ACHN (cell line): Measurements from ENCODE around the gene COL5A1.
A peak's percentile ranks its signal among the peaks of the same experiment; 100 is the strongest.

Source experiments
- DNase-seq: peaks from one replicate; pipeline ENCODE4 v3.0.0-alpha.2; 2015
- in situ Hi-C: cut with HindIII; loops from 2 replicates; pipeline ENCODE4 v1.10.0; 2017; ENCODE audit warnings: low sequenced_read_pairs, low pct_ligation_motif_present, low pct_unique_long_range_greater_than_20kb

COL5A1 gene

DNA sequence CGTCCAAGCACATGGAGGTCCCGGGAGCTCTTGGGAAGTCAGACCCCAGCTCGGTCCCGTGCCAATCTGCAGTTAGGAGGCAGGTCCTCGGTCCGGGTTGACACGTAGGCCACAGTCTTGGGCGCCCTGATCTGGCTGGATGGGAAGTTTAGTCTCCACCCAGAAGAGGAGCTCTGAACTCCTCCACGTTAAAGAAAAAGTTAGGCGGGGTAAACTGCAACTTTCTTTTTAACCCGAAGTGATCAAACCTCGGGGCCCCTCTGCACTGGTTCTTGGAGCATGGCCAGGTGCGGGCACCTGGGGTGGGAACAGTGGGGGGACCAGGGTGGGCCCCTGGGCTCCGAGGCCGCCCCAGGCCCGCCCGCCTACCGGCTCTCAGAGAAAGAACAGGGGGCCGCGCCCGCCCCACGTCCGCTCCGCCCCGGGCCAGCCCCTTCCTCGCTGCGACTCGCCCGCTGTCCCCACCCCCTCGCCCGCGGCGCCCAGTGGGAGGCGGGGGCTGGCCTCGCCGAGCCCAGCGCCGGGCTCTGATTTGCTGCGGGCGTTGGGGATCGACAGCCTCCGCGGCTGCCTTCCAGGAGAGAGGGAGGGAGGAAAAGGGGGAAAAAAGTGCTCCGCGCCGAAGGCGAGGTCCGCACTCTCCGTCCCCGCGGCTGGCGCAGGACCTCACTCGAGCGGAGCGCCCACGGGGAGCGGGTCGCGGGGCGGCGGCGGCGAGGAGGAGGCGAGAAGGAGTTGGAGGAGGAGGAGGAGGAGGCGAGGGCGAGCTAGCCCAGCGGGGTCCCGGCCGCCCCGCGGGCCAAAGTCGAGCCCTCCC lies at the start of gene COL5A1:
Gene COL5A1, plus strand, starts transcription at position 631 of the 817 bp plus-strand sequence. CDS start 385 bp downstream, outside the sequence.
- in situ Hi-C loops, result no loop called here
- peak; percentile 61 for DNase-seq

DNA sequence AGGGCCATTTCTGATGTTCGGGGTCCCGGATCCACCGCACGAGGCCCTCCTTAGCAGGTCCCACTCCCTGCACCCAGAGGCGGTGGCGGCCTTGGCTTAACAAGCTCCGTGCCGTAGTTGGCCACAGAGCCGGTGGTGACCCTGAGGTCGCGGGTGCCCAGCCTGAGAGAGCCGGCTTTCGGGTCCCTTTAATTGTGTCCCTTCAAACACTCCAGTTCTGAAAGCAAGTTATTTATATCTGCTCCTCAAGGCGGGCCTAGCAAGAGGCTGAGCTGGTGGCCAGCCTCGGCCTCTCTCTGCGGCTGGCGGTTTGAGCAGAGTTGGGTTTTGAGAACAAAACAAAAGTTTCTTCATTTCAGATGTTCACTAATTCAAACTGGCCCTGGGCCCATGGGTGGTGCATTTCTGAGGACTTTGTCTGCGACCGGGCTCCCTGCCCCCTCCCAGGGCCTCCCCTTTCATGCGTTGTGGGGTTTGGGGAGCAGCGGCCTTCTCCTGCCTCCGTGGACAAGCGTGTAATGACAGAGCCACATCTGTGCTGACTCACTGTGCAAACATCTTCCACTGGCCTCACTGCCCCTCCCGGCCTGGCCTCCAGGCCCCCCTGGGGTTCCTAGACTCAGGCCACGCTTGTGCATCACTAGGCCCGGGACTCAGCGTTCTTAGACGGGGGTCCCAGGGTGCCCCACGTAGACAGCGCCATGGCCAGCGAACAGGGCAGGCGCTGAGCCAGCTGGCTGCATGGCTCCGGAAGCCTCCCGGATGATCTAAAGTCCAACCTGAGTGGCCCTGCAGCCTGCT lies 49.4 kb upstream of the COL5A1 start:
- in situ Hi-C loops, result no loop called here
- DNase-seq, result no peak

DNA sequence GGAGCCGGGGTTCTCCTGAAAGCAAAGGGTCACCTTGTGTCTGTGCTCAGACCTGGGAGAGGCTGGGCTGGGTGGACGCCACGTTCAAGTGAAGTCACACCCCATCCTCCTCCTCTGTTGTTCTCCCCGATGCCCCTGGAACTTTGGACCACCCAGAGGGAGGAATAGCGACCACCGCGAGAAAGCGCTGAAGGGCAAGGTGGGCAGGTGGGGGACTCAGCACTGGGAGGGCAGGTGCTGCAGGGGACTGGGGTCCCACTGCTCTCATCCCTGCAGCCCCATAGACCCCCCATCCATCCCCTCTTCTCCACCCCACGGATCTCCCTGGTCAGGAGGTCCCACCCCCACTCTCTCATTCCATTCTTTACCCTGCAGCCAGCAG lies 48.8 kb upstream of the COL5A1 start:
- in situ Hi-C loops, result no loop called here
- DNase-seq, result no peak

DNA sequence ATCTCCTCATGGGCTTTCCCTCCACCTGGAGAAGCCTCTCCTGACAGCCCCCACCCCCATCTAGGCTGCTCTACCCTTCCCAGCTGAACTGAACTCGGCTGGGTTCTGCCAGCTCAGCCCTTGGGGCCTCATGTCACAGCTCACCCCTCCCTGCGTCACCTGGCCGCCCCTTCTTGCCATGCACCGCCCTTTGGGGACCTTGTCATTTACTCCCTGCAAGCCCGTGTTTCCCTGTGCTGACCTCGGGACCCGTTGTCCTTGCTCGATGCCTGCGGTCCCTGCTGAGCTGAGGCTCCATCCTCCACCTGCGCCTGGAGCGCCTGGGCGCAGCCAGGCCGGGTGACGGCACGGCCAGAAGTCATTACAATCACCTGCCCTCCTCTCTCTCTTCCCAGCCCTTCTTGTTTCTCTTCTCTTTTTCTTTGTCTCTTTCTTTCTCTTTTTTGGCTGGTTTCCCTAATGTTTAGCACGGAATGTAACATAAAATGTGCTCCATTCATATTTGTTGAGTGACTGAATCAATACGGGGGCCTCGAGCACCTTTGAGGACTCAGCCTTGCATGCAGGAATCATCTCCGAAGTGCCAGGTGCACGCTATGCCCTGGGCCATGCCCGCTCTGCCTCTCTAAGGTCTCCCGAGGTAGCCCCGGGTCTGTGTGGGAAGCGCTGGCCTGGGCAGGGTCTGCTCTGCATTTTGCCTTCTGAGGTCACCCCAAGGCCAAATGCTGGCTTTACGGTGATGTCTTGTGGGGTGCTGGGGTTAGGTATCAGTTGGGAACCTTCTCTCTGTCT lies 48.1 kb upstream of the COL5A1 start:
- in situ Hi-C loops, result no loop called here
- no peak for DNase-seq

DNA sequence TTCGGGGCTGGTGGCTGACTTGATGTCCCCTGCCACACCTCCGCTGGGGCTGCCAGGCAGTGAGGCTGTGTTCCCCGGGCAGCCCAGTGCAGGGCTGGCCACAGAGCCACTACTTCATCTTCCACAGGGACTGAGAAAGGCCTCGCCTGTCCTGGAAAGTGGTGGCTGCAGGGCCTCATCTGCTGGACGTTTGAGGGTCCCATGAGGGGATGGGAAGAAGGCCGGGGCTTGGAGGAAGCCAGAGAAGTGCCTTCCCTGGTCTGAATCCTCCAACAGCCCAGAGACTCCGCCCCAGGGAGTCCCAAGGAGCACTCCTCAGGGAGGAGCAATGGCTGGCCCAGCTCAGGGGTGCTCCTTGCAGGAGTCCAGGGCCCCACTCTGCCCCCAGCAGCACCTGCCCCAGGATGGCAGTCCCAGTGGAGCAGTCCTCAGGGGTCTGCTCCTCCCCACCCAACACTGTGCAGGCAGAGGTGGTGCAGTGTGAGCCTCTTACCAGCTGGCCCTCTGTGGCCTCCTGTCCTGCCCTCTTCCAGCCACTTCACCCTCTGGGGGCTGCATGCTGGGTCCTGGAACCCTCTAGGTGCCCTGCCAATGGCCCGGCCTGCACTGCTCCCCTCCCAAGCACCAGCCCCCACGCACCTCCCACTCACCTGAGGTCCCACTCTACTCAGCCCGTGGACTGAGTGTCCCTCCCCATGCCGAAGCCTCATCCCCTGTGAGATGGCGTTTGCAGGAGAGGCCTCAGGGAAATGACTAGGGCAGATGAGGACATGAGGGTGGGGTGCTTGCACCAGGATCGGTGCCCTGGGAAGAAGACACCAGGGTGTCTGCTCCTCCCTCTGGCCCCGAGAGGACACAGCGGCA lies 47.3 kb upstream of the COL5A1 start:
- in situ Hi-C loops, result no loop called here
- DNase-seq, result no peak

DNA sequence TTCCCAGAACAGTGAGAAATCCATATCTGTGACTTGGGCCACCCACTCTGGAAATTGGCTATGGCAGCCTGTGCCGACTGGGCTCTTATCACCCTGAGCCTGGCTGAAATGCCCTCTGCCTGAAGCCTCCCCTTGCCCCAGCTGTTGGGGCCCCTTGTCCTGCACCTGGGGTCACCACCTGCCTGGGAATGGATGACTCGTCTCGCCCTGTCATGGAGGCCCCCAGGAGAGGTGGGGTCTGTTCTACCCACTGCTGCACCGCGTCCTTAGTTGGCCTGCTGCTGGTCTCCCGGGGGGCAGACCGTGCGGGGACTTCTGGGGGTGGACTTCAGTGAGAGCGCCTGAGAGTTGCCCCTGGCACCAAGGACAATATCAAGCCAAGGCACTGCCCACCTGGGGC lies 46.6 kb upstream of the COL5A1 start:
- no peak for DNase-seq
- in situ Hi-C loops, result no loop called here

DNA sequence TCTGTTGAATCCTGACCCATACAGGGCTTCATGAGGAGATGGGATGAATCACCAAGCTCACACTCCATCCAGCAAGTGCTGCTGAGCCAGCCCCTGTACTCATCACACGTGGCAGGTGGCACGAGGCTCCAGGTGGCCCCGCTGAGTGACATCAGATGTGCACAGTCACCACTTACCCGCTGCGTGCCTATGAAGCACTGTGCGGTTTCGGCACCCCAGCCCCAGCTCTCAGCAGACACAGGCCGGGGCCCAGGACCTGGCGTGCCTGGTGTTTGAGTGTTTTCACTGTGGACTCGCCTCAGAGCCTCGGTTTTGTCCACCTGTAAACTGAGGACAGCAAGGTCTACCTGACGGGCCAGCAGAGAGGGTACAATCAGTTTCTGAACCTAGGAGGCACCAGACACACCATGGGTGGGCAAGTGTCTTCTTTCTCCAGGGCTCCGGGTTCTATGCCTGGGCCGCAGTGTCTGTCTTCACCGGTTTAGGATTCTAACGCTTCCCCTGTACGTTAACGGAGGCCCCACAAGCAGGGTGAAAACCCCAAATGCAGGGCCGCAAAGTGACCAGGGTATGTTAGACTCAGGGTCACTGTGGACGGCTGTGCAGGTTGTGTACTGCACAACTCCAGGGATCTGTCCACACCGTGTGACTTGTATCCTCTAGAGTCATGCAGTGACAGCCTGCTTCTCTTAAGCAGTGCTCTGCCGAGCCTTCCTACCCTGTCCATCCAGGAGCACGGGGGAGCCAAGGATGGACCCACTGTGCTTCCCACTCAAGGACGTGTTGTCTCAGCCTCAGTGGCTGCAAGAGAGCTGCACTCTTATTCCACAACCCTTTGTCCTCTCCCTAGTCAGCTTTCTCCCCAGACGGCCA lies 44.3 kb upstream of the COL5A1 start:
- in situ Hi-C loops, result no loop called here
- no peak for DNase-seq

DNA sequence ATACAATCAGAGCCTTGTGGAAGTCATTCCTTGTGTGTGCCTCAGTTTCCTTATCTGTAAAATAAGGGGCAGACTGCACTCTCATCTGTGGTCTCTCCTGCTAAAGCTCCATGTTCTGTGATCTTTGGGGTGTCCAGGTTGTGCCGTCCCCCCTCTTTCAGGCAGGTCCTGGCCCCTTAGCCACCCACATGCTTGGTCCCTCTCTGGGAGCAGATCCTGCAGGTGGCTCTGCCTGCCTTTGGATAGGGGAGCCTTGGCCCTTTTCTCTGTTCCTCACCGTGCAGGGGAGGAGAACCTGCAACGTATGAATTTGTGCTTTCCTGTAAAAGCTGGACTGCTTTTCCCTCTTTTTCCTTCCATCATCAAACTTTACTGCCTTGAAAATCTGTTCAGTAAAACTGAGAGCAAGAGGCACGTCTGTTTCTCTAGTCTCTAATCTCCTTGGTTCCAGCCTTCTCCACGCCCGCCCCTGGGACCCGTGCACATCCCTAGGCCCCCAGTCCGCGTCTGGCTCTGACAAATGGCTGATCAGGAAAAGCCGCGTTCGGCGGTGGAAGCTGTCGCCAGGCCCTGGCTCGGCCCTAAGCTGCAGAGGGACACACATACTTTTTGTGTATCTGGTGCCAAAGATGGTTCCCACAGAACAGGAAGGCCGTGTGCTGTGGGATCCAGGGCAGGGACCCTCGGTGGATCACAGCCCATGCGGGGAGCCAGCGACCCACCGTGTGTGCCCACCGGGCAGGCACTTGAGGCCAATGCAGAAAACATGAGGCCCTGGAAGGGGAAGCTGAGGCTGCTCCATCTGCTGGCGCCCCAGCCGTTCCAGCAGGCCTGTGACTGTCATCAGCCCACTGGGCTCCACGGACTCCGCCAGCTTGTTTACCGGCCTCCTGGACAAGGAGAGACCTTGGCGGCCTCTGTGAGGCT lies 43.4 kb upstream of the COL5A1 start:
- in situ Hi-C loops, result no loop called here
- DNase-seq, result no peak

DNA sequence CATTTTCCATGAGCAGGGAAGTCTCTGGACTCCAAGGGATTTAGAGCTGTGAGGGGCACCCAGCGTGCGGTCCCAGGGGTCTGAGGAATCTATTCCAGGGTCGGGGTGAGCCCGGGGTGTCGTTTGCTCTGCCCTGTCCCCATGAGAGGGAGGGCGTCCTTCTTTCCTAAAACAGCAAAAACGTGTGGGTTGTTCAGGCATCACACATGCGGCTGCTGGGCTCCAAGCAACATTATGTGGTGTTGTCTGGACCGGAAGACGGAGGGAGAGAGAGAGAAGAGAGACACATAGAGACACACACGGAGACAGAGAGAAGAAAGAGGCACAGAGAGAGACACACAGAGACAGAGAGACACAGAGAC lies 42.7 kb upstream of the COL5A1 start:
- no peak for DNase-seq
- in situ Hi-C loops, result no loop called here

DNA sequence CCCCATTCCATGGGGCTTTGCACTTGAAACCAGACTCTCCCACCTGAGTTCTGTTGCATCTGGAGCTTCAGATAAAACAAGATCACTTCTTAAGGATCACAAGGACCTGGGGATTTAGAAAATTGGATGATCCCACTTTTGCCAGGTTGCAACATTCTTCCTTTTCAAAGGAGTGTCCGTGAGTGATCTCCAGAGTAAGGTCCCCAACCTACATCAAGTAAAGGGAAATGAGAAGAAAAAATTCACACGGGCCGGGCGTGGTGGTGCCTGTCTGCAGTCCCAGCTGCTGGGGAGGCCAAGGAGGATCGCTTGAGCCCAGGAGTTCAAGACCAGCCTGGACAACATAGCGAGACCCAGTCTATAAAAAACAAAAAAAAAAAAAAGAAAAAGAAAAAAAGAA lies 41.2 kb upstream of the COL5A1 start:
- DNase-seq, result no peak
- in situ Hi-C loops, result no loop called here

DNA sequence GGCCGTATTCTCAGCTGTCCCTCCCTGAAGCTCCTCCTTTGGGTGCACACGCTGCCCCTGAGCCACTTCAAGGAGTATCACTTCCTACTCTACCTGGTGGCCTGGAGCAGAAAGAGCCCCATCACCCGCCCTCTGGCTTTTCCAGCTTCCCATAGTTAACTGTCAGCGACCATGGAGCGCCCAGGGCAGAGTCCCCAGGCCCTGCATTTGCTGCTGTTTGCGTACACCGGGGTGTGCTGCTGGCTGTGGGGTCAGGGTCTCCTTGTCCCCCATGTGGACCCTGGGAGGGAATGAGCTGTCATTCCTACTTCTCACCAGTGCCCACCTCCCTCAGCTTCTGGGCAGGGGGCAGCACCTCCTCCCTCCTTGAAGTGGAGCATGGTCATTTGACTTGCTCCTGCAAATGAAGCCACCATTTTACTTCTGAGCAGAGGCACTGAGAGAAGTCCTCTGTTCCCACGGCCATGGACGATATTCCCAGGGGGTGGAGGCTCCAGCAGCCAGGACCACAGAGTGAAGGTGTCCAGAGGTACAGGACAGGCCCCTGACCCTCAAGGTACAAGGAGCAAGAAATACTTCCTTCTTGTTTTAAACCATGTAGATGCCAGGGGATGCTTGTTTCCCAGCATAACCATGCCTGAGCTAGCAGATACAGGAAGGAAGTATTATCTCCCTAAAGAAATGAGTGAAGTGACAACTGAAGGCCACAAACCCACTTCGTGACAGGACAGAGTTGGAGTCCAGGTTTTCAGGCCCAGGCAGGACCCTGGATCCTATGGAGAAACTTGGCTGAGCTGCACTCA lies 40.6 kb upstream of the COL5A1 start:
- in situ Hi-C loops, result no loop called here
- no peak for DNase-seq

DNA sequence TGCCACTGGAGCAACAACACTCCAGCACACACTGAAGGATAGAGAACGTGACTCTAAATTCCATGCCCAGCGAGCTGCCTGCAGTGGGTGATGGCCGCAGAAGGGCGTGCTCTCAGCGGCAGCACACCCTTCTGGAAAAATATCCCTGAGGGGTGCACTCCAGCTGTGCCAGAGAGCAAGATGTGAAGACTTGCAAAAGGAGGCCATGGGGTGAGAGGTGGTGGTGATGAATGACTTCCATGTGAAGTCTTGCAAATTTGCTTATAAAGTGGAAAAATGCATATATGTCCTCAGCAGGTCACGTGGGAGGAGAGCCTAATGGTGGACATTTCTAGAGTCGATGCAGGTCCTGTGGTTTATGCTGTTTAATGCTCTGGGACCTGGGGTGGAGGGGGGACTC lies 39.8 kb upstream of the COL5A1 start:
- no peak for DNase-seq
- in situ Hi-C loops, result no loop called here

DNA sequence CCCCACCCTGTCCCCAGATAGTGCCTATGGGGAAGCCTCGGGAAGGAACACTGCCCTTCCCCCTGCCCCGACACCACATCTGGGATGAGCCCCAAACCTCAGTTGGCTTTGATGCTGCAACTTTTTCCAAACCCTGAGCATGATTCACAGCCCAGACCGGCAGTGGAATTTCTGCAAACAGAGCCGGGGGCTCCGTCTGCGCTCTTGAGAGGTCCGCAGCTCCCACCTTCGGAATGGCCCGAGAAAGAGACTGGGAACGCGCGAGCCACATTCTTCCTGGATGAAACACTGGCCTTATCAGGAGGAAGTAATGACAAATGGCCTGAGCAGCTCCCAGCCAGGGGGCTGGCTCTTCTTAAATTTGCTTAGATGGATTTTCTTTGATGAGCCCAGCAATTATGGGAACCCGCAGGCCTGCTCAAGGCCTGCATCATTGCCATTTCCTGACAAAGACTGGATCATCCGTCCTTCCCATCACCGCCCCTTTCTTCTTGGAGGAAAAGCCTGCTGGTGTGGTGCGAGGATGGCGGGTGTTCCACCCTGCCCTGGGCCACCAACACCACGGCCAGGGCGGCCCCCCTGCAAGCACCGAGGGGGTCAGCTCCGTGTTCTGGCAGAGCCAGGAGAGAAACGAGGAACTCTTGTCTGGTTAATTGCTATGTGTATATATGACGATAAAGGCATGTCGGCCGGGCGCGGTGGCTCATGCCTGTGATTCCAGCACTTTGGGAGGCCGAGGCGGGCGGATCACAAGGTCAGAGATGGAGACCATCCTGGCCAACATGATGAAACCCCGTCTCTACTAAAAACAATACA lies 38.8 kb upstream of the COL5A1 start:
- DNase-seq, result no peak
- in situ Hi-C loops, result no loop called here

DNA sequence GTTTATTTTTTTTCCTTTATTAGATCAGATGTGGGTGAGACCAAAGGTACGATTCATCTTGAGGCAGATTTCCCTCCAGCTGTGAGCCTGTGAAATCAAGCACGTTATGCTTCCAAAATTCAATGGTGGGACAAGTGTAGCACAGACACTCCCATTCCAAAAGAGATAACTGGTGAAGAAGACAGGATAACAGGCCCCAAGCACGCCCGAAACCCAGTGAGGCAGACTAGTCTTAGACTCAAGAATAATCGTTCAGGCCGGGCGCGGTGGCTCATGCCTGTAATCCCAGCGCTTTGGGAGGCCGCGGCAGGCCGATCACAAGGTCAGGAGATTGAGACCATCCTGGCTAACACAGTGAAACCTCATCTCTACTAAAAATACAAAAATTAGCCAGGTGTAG lies 36.8 kb upstream of the COL5A1 start:
- no peak for DNase-seq
- in situ Hi-C loops, result no loop called here

DNA sequence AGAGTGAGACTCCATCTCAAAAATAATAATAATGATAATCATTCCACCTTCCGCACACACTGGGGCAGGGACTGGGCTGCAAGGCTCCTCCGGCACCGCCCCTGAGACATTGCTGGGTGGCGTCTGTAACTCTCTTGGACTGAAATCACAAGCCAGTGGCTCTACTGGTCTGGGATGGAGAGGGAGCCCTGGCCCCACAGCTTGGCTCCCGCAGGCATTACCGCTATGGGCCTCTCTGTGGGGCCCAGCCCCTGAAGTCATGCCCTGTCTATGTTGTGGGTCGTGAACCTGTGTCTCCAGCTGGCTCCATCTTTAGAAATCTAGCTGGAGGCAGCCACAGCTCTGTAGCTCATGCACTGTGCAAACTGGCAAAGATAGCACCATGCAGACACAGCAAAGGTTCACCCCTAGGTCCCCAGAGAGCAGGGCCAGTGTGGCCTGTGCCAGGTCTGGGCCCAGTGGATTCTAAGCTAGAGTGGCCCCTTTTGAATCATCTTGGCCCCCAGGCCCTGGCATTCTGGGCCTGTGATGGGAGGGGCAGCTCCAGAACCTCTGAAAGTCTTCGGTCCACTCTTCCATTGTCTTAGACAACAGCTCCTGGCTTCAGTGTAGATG lies 36.1 kb upstream of the COL5A1 start:
- no peak for DNase-seq
- in situ Hi-C loops, result no loop called here
